GM18520 (cell line): ENCODE data around the gene ARHGEF37.
"Not testable (repeated sequence)": the region's sequence is repeated elsewhere in the genome, so short reads cannot be mapped to it uniquely, and the experiment has no call there.

Experiments used
- ATAC-seq: cut with Tn5 transposase; IDR thresholded peaks from one replicate; pipeline ENCODE4 v1.9.1; 2021; ENCODE audit not compliant: unreplicated experiment

The ARHGEF37 gene

GRCh38 chr5:149581192-149581861 lies at the start of gene ARHGEF37:
ARHGEF37 (plus strand) TSS chr5:149581498; CDS start chr5:149597770, 16,272 bp downstream.
- ATAC-seq = no peak

- ATAC-seq = no peak
These were observed 48.9 kb upstream of the ARHGEF37 start for GRCh38 chr5:149532413-149532812.

GRCh38 chr5:149535787-149536186 lies 45.5 kb upstream of the ARHGEF37 start:
- not testable (repeated sequence) for ATAC-seq

GRCh38 chr5:149537374-149537975 lies 43.8 kb upstream of the ARHGEF37 start:
- no peak for ATAC-seq

GRCh38 chr5:149540089-149540488 lies 41.2 kb upstream of the ARHGEF37 start:
- no peak for ATAC-seq

- no peak for ATAC-seq
These were observed 39.4 kb upstream of the ARHGEF37 start for GRCh38 chr5:149541893-149542292.

GRCh38 chr5:149543361-149544027 lies 37.8 kb upstream of the ARHGEF37 start:
- ATAC-seq = no peak

GRCh38 chr5:149544028-149544420 lies 37.3 kb upstream of the ARHGEF37 start:
- no peak for ATAC-seq

GRCh38 chr5:149545327-149545726 lies 36.0 kb upstream of the ARHGEF37 start:
- no peak for ATAC-seq

GRCh38 chr5:149546974-149547373 lies 34.3 kb upstream of the ARHGEF37 start:
- ATAC-seq = no peak

- no peak for ATAC-seq
These were observed 31.6 kb upstream of the ARHGEF37 start for GRCh38 chr5:149549461-149550267.

- ATAC-seq = no peak
These were observed 31.1 kb upstream of the ARHGEF37 start for GRCh38 chr5:149550268-149550583.

GRCh38 chr5:149550594-149551226 lies 30.6 kb upstream of the ARHGEF37 start:
- no peak for ATAC-seq

- ATAC-seq = peak; percentile 89
These were observed 29.9 kb upstream of the ARHGEF37 start, which contains the start of gene CSNK1A1 for GRCh38 chr5:149551227-149552037. CSNK1A1 (minus strand) TSS chr5:149551439; CDS start chr5:149550964, 475 bp downstream.

GRCh38 chr5:149552038-149552494 lies 29.2 kb upstream of the ARHGEF37 start:
- no peak for ATAC-seq

GRCh38 chr5:149552553-149553160 lies 28.6 kb upstream of the ARHGEF37 start:
- no peak for ATAC-seq

- no peak for ATAC-seq
These were observed 21.6 kb upstream of the ARHGEF37 start for GRCh38 chr5:149559706-149560105.

- no peak for ATAC-seq
These were observed 19.4 kb upstream of the ARHGEF37 start for GRCh38 chr5:149561848-149562247.

GRCh38 chr5:149563466-149563865 lies 17.8 kb upstream of the ARHGEF37 start:
- ATAC-seq = no peak
